ENCODE results near the gene SOS1. TPM values are rescaled to one million over a fixed set of nuclear protein-coding genes. Genes with fewer than 3 reads are reported as not detected.

The SOS1 gene
- total and polyA plus RNA-seq, 2 donors (not counting 3 experiments of a cell fraction or from before 2014, with no cell fraction given) = 22.2 to 32.5 TPM

GRCh38 chr2:39013871-39014270 is 107.0 kb downstream of the SOS1 start:
- Histone ChIP-seq H3K79me2 (ENCODE audit: control insufficient read depth, insufficient read depth, low read length) (no peaks in the 10 kb centered on the region), H3K27me3 (ENCODE audit: control insufficient read depth in 2 of 2, insufficient read depth in 2 of 2, low read length in 2 of 2) (no peaks in the 10 kb centered on the region), H3K4me3 (replicated peaks in 1 of 3; ENCODE audit: insufficient read depth in 1 of 3, low read depth in 1 of 3, low read length in 3 of 3) (no peak overlapping the region), H3K4me1 (ENCODE audit: control insufficient read depth, extremely low read depth, insufficient read depth, low read length) (no peaks in the 10 kb centered on the region), H3K36me3 (ENCODE audit: control insufficient read depth in 2 of 2, extremely low read depth in 1 of 2, insufficient read depth in 2 of 2, low read length in 2 of 2) (no peaks in the 10 kb centered on the region), H3K9ac (replicated peaks; ENCODE audit: extremely low read depth, insufficient read depth, low read length) (no peak overlapping the region), H2AFZ (ENCODE audit: low read depth, low read length) (no peak overlapping the region), H3K4me2 (ENCODE audit: insufficient read depth, low read length) (no peak overlapping the region), H3K9me1 (replicated peaks; ENCODE audit: control insufficient read depth, extremely low read depth, insufficient read depth, low read length) (no peaks in the 10 kb centered on the region), H3K27ac (ENCODE audit: insufficient read depth, low read depth, low read length) (no peak overlapping the region), H4K20me1 (replicated peaks; ENCODE audit: control insufficient read depth, extremely low read depth, insufficient read depth, low read length) (no peaks in the 10 kb centered on the region), H3K9me3 (replicated peaks; ENCODE audit: control insufficient read depth, insufficient read depth, low read length) (no peaks in the 10 kb centered on the region)
- TF ChIP-seq CTCF (IDR thresholded peaks at IDR 0.05; ENCODE audit: extremely low read depth in 1 of 2, insufficient read depth in 1 of 2, low read depth in 1 of 2, low read length in 2 of 2) (no peak), MYC (IDR thresholded peaks at IDR 0.05; ENCODE audit: low read depth, low read length) (no peak), POLR2AphosphoS5 (IDR thresholded peaks at IDR 0.05; ENCODE audit: insufficient read depth, low read depth, low read length) (no peak), FOS (IDR thresholded peaks at IDR 0.05; ENCODE audit: borderline replicate concordance, insufficient read depth, low read length) (no peak), POLR2A (IDR thresholded peaks at IDR 0.05; ENCODE audit: low read depth, low read length) (no peak), JUN (IDR thresholded peaks at IDR 0.05; ENCODE audit: borderline replicate concordance, insufficient read depth, insufficient read length, low read depth) (no peak), MAX (IDR thresholded peaks at IDR 0.05; ENCODE audit: insufficient read depth, insufficient read length) (no peak), EZH2 (IDR thresholded peaks at IDR 0.05; ENCODE audit: borderline replicate concordance, low read depth, low read length, severe bottlenecking) (no peak), GATA2 (IDR thresholded peaks at IDR 0.05; ENCODE audit: insufficient read depth, insufficient read length, low read depth, low read length) (no peak)
- no TSS peak for BruUV-seq (replicated peaks)
- dilution Hi-C loops (cut with MboI; ENCODE audit: extremely low pct_ligation_motif_present, low sequenced_read_pairs) (no loop called here), intact Hi-C loops (cut with micrococcal nuclease) (no loop called here)
- POLR2A ChIA-PET = no interaction called here
- DNase-seq (ENCODE audit: low read depth, low spot score) = no peak
- CTCF ChIA-PET = no interaction called here
- FAIRE-seq = no peak
